H1 (cell line): Measurements from ENCODE around the gene CDC26. TPM values are rescaled to one million over a fixed set of nuclear protein-coding genes. Genes with fewer than 3 reads are reported as not detected.

Source experiments
- CHD7 ChIP-seq: fragments of 300-600 bp; sonication (generic); IDR thresholded peaks from 2 replicates; pipeline ENCODE4 v1.7.1; 2012; ENCODE audit warnings: low read length, moderate library complexity, mild to moderate bottlenecking, inconsistent platforms; ENCODE audit not compliant: insufficient replicate concordance
- JUND ChIP-seq: IDR thresholded peaks from 2 replicates; pipeline ENCODE4 v1.6.1; 2011; ENCODE audit warnings: mild to moderate bottlenecking, improper control_type of control experiment, low read length
- MAFK ChIP-seq: IDR thresholded peaks from 2 replicates; pipeline ENCODE4 v1.6.1; 2012; ENCODE audit warnings: low read depth, mild to moderate bottlenecking, improper control_type of control experiment, low read length
- SP1 ChIP-seq: IDR thresholded peaks from 2 replicates; pipeline ENCODE4 v1.6.1; 2011; ENCODE audit warnings: low read depth, low read length
- polyA plus RNA-seq, 7 experiments: library from polyadenylated mRNA; depleted of rRNA in 3 of 7; stranded (reverse) in 5 of 7; unstranded in 2 of 7; fragments of >200 nt in 5 of 7; fragments of 200-250 nt in 2 of 7; gene quantifications; 1 replicate in 5 of 7; 2 replicates in 1 of 7; 4 replicates in 1 of 7; pipeline versions ENCODE4 v1.2.1 to v1.2.3, GENCODE V29; 2011 to 2013; ENCODE audit warnings: missing spikeins in 2 of 7, mixed read lengths in 2 of 7
- total RNA-seq: library from RNA; stranded (reverse); fragmentation: NEBNext Ultra II Directional; extraction: Animal tissue kit (Norgen Biotek cat#: 25700); gene quantifications from 2 replicates; pipeline ENCODE4 v1.2.1, GENCODE V29; 2021

The CDC26 gene
- total and polyA plus RNA-seq, 2 of the 8 experiments (the other 6 are each of a cell fraction or from before 2014, with no cell fraction given): 31.5 to 41.9 TPM

- no peak for TF ChIP-seq MAFK
- TF ChIP-seq JUND: no peak
- TF ChIP-seq SP1: no peak
- no peak for TF ChIP-seq CHD7
These were observed 29.5 kb downstream of the CDC26 start (continued) for GRCh38 chr9:113245894-113246293.
